AG10803 (cell line): Measurements from ENCODE around the gene CD72.

Source experiments
- DNase-seq: peaks from one replicate; pipeline ENCODE4 v3.0.0; 2010; ENCODE audit warnings: low read depth
- H3K4me3 ChIP-seq: 2 replicates; pipeline ENCODE4 v1.5.1; 2011; ENCODE audit warnings: mild to moderate bottlenecking, low read length, control low read depth
- CTCF ChIP-seq: conservative IDR thresholded peaks from 2 replicates; pipeline ENCODE4 v1.5.1; 2011; ENCODE audit warnings: mild to moderate bottlenecking, low read length, control low read depth, inconsistent platforms

Gene CD72

GRCh38 chr9:35606138-35606504, 12.1 kb downstream of the CD72 start:
- DNase-seq, result no peak
- no peak for TF ChIP-seq CTCF
- H3K4me3 ChIP-seq, result peak overlapping the region; percentile 69

- peak overlapping the region; percentile 69 for H3K4me3 ChIP-seq
- TF ChIP-seq CTCF, result no peak
- DNase-seq, result no peak
Measured at GRCh38 chr9:35605351-35606137, 12.7 kb downstream of the CD72 start.

GRCh38 chr9:35604578-35605350, 13.4 kb downstream of the CD72 start, which contains the start of gene TESK1:
TSS of gene TESK1 (plus strand) at chr9:35605262. CDS start at chr9:35605620, 358 bp downstream.
- DNase-seq, result peak; percentile 47
- TF ChIP-seq CTCF, result no peak
- H3K4me3 ChIP-seq, result peak within 1 kb of the TSS; percentile 81

DNA sequence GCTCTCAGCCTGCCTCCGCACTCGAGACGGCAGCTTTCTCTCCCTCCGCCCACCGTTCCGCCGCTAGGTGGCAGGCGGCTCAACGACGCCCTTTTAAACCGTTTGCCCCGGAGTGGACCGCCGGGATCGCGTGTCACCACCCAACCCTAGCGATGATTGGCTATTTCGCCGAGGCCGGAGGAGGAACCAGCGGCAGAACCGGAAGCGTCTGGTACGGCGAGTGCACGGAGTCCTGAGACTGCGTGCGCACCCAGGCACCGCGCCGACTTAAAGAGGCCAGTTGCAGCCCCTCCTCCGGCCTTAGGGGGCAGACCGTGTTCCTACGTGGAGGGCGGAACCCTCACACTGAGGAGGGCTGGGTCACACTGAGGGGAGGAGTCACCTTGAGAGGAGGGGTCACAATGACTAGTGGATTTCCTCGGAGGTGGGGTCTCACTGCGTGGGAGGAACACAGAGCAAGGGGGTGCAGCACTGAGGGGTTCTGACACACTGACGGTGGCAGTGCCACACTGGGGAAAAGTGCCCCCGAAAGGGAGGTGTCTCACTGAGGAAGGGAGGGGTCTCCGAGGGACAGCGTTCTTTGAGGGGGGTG, 14.1 kb downstream of the CD72 start:
- H3K4me3 ChIP-seq, result peak overlapping the region; percentile 81
- peak; percentile 71 for TF ChIP-seq CTCF
- peak; percentile 99 for DNase-seq

- H3K4me3 ChIP-seq, result peak overlapping the region; percentile 58
- DNase-seq, result peak; percentile 96
- no peak for TF ChIP-seq CTCF
Measured at GRCh38 chr9:35603506-35603985, 14.7 kb downstream of the CD72 start.

DNA sequence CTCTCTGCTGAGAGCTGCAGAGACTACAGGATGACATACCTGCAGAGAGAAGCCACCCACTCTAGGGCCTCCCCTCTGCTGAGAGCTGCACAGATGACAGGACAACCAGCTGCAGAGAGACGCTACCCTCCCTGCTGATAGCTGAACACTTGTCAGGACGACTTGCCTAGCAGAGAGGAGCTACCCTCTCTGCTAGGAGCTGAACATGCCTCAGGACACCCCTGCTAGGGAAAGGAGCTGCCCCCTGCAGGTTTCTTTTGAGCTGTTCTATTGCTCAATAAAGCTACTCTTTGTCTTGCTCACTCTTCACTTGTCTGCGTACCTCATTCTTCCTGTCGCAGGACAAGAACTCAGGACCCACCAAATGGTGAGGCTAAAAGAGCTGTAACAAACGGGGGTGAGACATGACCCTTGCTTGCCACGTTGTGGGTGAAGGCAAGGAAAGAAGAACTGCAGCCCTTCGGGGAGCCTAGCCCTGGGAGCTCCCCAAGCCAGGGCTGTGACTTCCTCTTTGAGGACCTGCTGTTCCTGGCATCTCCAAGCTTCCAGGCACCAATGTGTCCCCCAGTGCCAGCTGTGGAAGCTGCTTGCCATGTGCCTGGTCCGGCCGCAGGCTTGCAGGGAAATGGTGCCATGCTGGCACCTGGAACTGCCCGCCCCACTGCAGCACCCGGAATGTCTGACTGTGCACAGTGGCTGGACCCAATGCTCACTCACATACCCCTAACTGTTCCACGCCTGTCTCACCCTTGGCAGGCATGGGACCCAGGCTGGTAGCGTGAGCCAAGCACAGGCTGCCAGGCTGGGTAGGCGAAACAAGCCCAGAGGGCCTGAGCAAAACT, 18.2 kb downstream of the CD72 start:
- 0 out of 2 replicates have a peak, but pooled peaks have one; percentile 15 for TF ChIP-seq CTCF
- DNase-seq, result no peak
- no peak overlapping the region for H3K4me3 ChIP-seq
